Activated CD8-positive, alpha-beta memory T cell treated with anti-CD3 and anti-CD28 coated beads, Interleukin-2, amount 10 ng/mL, durations not matched to agents 7 days and 5 days (primary cell): ENCODE measurements around the gene MRPS35. TPM values are rescaled to one million over a fixed set of nuclear protein-coding genes. Genes with fewer than 3 reads are reported as not detected.
A peak's percentile ranks its signal among the peaks of the same experiment; 100 is the strongest.

Experiments
- ATAC-seq: fragments of 150-1000 bp; cut with Tn5 transposase; one replicate; pipeline ENCODE4 v1.10.0; 2021; ENCODE audit warnings: moderate library complexity
- CTCF ChIA-PET: fragments of 350-600 bp; sonication (Branson Sonifier 250); formaldehyde crosslinking; loops from one replicate; lab custom pipeline; 2021; ENCODE audit warnings: antibody characterized with exemption; lab: Charles Lee
- DNase-seq: peaks from one replicate; pipeline ENCODE4 v3.0.0-alpha.2; 2020
- H3K27ac Mint-ChIP-seq: one replicate; pipeline ENCODE4 v1.8.0; 2021; ENCODE audit warnings: mild to moderate bottlenecking, mixed read lengths
- H3K27me3 Mint-ChIP-seq: one replicate; pipeline ENCODE4 v1.8.0; 2021; ENCODE audit warnings: mixed read lengths
- H3K36me3 Mint-ChIP-seq: one replicate; pipeline ENCODE4 v1.8.0; 2021; ENCODE audit warnings: mild to moderate bottlenecking, mixed read lengths
- H3K4me1 Mint-ChIP-seq: one replicate; pipeline ENCODE4 v1.8.0; 2021; ENCODE audit warnings: mixed read lengths
- H3K4me3 Mint-ChIP-seq: one replicate; pipeline ENCODE4 v1.8.0; 2021; ENCODE audit warnings: mild to moderate bottlenecking, moderate library complexity, mixed read lengths
- H3K9me3 Mint-ChIP-seq: one replicate; pipeline ENCODE4 v1.8.0; 2022; ENCODE audit warnings: low read depth, mixed read lengths
- total RNA-seq, 2 experiments: library from RNA; stranded (reverse); gene quantifications; one replicate each; pipeline ENCODE4 v1.2.3, GENCODE V29; 2021

Gene MRPS35
- total RNA-seq, result 10 to 100 TPM; 28.8 to 39.9 TPM

DNA sequence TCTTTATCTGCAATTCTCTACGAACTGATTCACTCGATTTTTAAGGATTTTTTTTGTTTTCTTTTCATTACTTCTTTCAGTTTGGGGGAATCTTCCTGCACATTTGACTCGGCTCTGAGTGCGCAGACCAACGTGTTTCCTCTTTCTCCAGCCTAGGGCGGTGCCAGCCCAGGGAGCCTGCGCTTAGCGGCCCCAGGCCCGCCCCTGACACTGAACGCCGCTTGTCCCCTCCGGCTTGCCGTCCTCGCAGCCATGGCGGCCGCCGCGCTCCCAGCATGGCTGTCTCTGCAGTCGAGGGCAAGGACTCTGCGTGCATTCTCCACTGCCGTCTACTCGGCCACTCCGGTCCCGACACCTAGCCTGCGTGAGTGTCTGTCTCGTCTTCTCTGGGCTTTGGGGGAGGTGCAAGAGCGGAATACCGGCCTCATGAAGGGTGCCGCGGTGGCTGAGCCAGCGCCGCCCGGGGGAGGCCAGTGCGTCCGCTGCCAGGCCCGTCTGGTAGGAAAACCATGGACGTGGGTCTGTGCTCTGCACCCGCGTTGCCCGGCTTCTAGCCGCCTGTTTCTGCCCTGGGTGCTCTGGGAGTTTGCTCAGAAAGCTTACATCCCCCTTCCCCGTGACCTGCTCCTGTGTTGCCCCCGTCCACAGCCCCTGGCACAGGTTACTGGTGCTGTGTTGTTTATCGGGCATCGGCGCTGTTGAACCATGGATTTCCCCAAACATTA is at the start of gene MRPS35:
TSS of gene MRPS35 (plus strand) at position 241 of the 725 bp plus-strand sequence. CDS start at position 253, 12 bp downstream.
- H3K27me3 Mint-ChIP-seq, result peaks cover 11% of the 10 kb centered on the region
- DNase-seq (peak; percentile 94), ATAC-seq (peak; percentile 97)
- H3K27ac Mint-ChIP-seq, result peak within 1 kb of the TSS; percentile 95
- no peaks in the 10 kb centered on the region for H3K9me3 Mint-ChIP-seq
- peak within 1 kb of the TSS; percentile 94 for H3K4me3 Mint-ChIP-seq
- CTCF ChIA-PET, result interaction anchor here (1.2 to 2.4 kb wide), 3 partner anchors 12 to 111 kb away, joined by 3 to 8 read pairs (median 3); no protein-coding TSS in a partner anchor
- peaks cover 17% of the 10 kb centered on the region for H3K36me3 Mint-ChIP-seq
- H3K4me1 Mint-ChIP-seq, result peaks cover 18% of the 10 kb centered on the region

DNA sequence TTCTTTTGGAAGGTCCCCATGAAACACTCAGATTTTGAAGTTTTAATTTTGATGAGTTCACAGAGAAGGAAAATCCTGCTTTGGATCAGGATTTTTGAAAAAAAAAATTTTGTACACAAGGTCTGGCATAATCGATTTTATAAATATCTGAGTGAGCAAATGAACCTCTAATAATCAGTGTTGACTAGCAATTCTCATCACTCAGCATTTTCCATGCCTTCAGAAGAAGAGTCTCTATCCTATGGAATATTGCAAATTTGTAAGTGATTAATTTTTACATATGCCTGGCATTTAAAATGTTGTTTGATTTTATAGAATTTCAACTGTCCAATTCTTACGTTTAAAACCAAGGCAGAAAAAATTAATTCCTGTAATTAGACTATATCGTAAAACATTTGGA is 44.9 kb upstream of the MRPS35 start:
- Mint-ChIP-seq H3K4me3 (no peak overlapping the region), H3K27ac (no peak overlapping the region), H3K4me1 (peaks cover 11% of the 10 kb centered on the region), H3K36me3 (no peaks in the 10 kb centered on the region), H3K9me3 (no peaks in the 10 kb centered on the region), H3K27me3 (no peaks in the 10 kb centered on the region)
- CTCF ChIA-PET, result no interaction called here
- no peak for DNase-seq
- ATAC-seq, result no peak

DNA sequence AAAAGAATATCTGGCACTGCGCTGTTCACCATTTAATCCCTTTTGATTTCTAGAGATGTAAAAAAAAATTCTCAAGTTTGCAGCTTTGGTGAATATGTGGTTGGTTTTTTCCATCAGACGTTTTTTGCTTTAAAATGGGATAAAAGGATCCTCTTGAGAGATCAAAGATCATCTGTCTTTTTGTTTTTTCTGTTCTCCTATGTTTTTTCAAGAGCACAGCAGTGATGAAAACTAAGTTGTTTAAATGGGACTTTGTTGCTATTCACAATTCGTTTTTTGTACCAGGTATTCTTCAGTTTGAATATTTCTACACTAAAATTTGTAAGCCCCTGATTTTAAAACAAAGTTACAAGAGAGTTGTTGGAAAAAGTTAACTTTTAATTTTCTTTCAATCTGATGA is 44.1 kb upstream of the MRPS35 start:
- Mint-ChIP-seq H3K27me3 (no peaks in the 10 kb centered on the region), H3K9me3 (no peaks in the 10 kb centered on the region), H3K4me3 (no peak overlapping the region), H3K27ac (no peak overlapping the region), H3K4me1 (peaks cover 7% of the 10 kb centered on the region), H3K36me3 (no peaks in the 10 kb centered on the region)
- CTCF ChIA-PET, result interaction anchor here (1.0 kb wide), 1 partner anchor 14 kb away, joined by 3 read pairs; no protein-coding TSS in a partner anchor
- ATAC-seq (no peak), DNase-seq (no peak)

DNA sequence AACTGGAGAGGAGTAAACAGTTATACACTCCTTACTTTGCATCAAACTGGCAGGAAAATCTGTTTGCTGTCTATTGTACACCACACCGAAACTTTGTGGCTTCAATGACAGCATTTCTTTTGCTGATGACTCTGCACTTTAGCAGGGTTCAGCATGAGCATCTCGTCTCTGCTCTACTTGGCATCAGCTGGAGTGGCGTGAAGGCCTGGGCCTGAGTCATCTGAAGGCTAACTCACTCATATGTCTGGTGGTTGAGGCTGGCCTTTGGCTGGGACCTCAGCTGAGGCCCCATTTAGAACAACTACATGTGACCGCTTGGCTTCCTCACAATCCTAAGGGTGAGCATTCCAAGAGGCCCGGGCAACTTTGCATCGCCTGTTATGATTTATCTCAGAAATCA is 43.1 kb upstream of the MRPS35 start:
- H3K27me3 Mint-ChIP-seq, result no peaks in the 10 kb centered on the region
- no peak overlapping the region for H3K27ac Mint-ChIP-seq
- no peak overlapping the region for H3K4me3 Mint-ChIP-seq
- H3K36me3 Mint-ChIP-seq, result no peaks in the 10 kb centered on the region
- H3K9me3 Mint-ChIP-seq, result no peaks in the 10 kb centered on the region
- peak; percentile 41 for DNase-seq
- CTCF ChIA-PET, result no interaction called here
- H3K4me1 Mint-ChIP-seq, result peaks cover 4% of the 10 kb centered on the region
- ATAC-seq, result peak; percentile 53

DNA sequence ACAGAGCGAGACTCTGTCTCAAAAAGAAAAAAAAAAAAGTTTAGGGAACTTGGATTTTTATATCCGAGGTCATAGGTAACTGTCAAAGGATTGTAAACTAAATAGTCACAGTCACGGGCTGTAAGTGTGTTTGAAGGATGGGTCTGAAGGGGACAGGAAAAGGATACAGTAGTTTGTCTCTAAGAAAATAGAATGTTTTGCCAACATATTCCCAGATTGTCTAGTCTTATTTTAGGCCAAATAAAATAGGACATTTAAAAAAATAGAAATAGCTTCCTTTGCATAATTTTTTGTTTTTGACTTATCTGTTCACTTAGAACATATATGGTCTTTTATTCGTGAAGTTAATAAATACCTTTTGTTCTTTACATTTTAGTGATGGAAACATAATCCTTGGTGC is 38.6 kb upstream of the MRPS35 start:
- Mint-ChIP-seq H3K4me1 (peaks cover 4% of the 10 kb centered on the region), H3K9me3 (no peaks in the 10 kb centered on the region), H3K4me3 (no peak overlapping the region), H3K27ac (no peak overlapping the region), H3K36me3 (no peaks in the 10 kb centered on the region), H3K27me3 (peaks cover 14% of the 10 kb centered on the region)
- ATAC-seq (no peak), DNase-seq (no peak)
- CTCF ChIA-PET, result no interaction called here

DNA sequence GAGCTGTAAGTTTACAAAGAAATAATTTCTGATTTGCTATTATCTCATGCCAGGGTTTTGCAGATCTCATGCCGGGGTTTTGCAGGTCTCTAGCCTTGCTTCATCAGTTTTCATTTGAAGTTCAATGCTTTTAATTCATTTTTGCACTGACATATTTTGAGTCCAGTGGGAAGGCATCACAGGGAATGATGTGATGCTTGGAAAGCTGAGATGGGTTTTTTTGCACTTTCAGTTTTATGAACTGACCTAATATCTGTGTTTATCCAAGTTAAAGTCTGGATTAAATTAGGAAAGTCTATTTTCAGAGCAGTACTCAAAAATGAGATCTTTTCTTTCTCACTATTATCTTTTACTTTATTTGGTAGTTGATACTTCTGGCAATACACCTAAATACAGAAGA is 38.0 kb upstream of the MRPS35 start:
- CTCF ChIA-PET, result interaction anchor here (1.5 kb wide), 1 partner anchor 32 kb away, joined by 3 read pairs; no protein-coding TSS in a partner anchor
- DNase-seq (no peak), ATAC-seq (no peak)
- Mint-ChIP-seq H3K4me1 (peaks cover under 1% of the 10 kb centered on the region), H3K36me3 (no peaks in the 10 kb centered on the region), H3K4me3 (no peak overlapping the region), H3K27ac (no peak overlapping the region), H3K27me3 (peaks cover 14% of the 10 kb centered on the region), H3K9me3 (no peaks in the 10 kb centered on the region)

DNA sequence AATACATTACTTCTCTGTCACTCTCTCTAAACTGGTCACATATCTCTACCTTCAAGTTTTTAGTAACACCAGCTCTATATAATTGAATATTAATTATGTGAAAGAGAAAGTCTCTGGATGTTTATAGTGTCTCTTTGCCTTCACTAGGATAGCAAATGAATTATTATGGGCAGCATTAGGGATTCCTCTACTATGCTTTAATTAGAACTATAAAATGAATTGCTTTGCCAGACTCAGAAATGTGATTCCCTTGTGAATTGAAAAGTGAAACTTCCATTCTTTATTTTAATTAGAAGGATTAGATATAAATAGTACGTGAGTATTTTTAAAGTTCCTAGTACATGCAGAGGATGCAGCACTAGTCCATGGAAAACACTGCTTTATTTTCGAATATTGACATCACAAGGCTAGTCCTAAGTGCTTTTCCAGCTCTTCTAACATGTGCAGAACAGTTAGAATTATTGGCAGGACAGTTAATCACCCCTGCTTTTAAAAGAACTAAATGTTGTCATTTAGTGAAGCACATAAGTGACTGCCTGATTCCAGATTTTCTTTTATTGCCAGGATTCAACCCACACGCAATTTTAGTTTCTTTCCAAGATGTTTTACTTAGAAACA is 37.4 kb upstream of the MRPS35 start:
- Mint-ChIP-seq H3K27ac (no peak overlapping the region), H3K36me3 (no peaks in the 10 kb centered on the region), H3K4me1 (no peaks in the 10 kb centered on the region), H3K9me3 (no peaks in the 10 kb centered on the region), H3K4me3 (no peak overlapping the region), H3K27me3 (peaks cover 14% of the 10 kb centered on the region)
- ATAC-seq (no peak), DNase-seq (no peak)
- CTCF ChIA-PET, result interaction anchor here (1.5 kb wide), 1 partner anchor 31 kb away, joined by 3 read pairs; no protein-coding TSS in a partner anchor

DNA sequence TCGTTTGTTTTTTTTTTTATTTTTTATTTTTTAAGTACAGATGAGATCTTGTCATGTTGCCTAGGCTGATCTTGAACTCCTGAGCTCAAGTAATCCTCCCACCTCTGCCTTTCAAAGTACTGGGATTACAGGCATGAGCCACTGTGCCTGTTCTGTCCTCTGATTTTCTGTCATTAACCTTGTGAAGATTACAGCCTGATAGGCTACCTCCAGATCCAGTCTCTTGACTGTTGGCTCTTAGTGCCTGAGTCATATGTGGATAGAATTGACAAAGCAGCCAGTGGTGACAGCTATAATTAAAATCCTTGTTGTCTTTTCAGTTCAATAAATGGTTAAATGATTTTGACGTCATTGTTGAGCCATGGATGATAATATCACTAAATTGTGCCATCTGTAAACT is 35.6 kb upstream of the MRPS35 start:
- H3K27me3 Mint-ChIP-seq, result peaks cover 14% of the 10 kb centered on the region
- no peaks in the 10 kb centered on the region for H3K9me3 Mint-ChIP-seq
- H3K36me3 Mint-ChIP-seq, result no peaks in the 10 kb centered on the region
- CTCF ChIA-PET, result no interaction called here
- H3K4me3 Mint-ChIP-seq, result no peak overlapping the region
- no peaks in the 10 kb centered on the region for H3K4me1 Mint-ChIP-seq
- H3K27ac Mint-ChIP-seq, result no peak overlapping the region
- no peak for ATAC-seq
- DNase-seq, result no peak

DNA sequence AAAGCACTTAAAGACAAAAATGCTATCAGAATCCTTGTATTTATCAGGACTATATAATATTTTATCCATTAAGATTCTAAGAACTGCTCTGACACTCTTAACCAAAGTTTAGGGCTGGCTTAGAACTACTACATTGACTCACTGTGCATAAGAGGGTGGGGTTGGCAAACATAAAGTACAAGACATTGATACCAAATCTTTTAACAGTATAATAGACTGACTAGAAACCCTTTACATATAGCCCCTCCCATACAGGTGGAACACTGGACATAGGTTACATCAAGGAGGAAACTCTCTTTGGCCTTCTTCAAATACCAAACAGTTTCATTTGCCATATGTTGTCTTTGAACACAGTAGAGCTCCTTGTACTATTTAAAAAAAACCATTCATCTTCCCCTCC is 30.0 kb upstream of the MRPS35 start:
- H3K9me3 Mint-ChIP-seq, result no peaks in the 10 kb centered on the region
- ATAC-seq, result no peak
- no peak overlapping the region for H3K4me3 Mint-ChIP-seq
- no peak for DNase-seq
- no peaks in the 10 kb centered on the region for H3K4me1 Mint-ChIP-seq
- H3K27ac Mint-ChIP-seq, result no peak overlapping the region
- H3K27me3 Mint-ChIP-seq, result peaks cover 4% of the 10 kb centered on the region
- CTCF ChIA-PET, result interaction anchor here (0.5 kb wide), 1 partner anchor 1501 kb away, joined by 3 read pairs; no protein-coding TSS in a partner anchor
- H3K36me3 Mint-ChIP-seq, result no peaks in the 10 kb centered on the region

DNA sequence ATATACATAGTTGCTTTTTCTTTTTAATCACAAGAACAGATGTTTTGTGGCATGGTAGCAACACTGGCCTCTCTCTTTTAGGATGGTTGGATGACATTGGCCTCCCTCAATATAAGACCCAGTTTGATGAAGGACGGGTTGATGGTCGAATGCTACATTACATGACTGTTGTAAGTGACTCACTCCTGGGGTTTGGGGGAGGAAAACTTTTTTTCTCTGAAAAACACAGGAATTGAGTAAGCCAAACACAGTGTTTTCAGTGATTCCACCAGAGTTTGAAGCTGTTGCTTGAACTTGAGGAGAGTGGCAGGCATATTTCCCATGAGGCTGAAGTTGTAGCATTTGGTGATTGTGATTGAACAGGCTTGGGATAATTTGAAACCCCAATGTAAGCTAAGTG is 28.1 kb upstream of the MRPS35 start:
- H3K4me1 Mint-ChIP-seq, result no peaks in the 10 kb centered on the region
- H3K36me3 Mint-ChIP-seq, result no peaks in the 10 kb centered on the region
- H3K4me3 Mint-ChIP-seq, result no peak overlapping the region
- DNase-seq, result no peak
- no peaks in the 10 kb centered on the region for H3K9me3 Mint-ChIP-seq
- H3K27me3 Mint-ChIP-seq, result peaks cover 2% of the 10 kb centered on the region
- no peak overlapping the region for H3K27ac Mint-ChIP-seq
- no peak for ATAC-seq
- CTCF ChIA-PET, result no interaction called here

DNA sequence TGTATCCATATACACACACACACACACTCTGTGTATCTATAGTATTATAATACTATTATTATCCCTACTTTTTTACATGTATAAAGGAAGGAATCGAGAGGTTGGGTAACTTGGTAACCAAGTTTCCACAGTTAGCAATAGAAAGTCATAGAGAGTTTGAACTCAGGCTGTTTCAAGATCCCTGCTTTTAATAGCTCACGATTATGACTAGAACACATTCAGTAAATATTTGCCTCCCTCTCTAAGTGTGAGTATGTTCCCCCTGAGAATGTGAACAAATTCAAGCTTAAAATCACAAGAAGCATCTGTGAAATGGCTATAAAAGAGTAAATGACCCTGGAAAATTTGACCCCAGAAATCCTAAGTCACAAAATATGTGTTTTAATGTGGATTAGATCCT is 25.4 kb upstream of the MRPS35 start:
- Mint-ChIP-seq H3K27ac (no peak overlapping the region), H3K9me3 (no peaks in the 10 kb centered on the region), H3K4me3 (no peak overlapping the region), H3K4me1 (no peaks in the 10 kb centered on the region), H3K36me3 (no peaks in the 10 kb centered on the region), H3K27me3 (peaks cover 2% of the 10 kb centered on the region)
- ATAC-seq (no peak), DNase-seq (no peak)
- CTCF ChIA-PET, result no interaction called here

DNA sequence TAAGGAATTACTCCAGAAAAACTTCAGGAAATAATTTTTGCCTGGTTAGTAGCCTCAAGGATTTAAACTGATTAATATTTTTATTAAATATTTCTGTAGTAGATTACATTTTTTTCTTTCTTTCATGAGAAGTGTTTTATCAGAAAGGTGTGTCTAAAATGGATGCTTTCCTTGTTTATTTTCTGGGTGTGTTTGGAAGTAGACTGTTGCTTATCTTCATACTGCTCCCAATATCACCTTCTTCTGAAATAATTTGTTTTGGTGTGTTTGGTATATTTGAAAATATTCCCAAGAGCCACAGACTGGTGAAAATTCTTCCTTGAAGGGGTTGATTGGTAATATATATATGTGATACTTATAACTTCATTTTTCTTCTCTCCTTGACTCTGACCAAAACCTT is 24.5 kb upstream of the MRPS35 start:
- H3K4me3 Mint-ChIP-seq, result no peak overlapping the region
- ATAC-seq, result no peak
- no peaks in the 10 kb centered on the region for H3K9me3 Mint-ChIP-seq
- H3K36me3 Mint-ChIP-seq, result no peaks in the 10 kb centered on the region
- no peak for DNase-seq
- H3K27ac Mint-ChIP-seq, result no peak overlapping the region
- H3K27me3 Mint-ChIP-seq, result peaks cover 2% of the 10 kb centered on the region
- CTCF ChIA-PET, result no interaction called here
- H3K4me1 Mint-ChIP-seq, result no peaks in the 10 kb centered on the region

DNA sequence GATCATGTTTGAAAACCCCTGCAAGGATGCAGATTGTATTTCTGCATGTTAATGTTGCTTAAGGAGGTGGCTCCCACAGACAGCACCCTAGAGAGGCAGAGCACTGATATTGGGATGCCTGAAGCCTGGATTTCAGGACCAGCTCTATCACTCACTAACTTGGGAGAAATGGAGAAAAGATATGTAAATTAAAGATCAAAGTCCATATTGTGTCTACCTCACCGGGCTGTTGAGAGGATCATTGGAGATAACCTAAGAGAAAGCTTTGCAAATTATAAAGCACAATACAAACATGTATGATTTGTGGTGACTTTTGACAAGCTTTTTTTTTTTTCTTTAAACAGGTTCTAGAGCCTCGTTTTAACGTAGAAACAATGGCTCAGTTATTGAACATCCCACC is 22.0 kb upstream of the MRPS35 start:
- H3K4me3 Mint-ChIP-seq, result no peak overlapping the region
- H3K9me3 Mint-ChIP-seq, result no peaks in the 10 kb centered on the region
- ATAC-seq, result no peak
- no peak overlapping the region for H3K27ac Mint-ChIP-seq
- no peaks in the 10 kb centered on the region for H3K4me1 Mint-ChIP-seq
- CTCF ChIA-PET, result no interaction called here
- peaks cover 2% of the 10 kb centered on the region for H3K27me3 Mint-ChIP-seq
- no peaks in the 10 kb centered on the region for H3K36me3 Mint-ChIP-seq
- no peak for DNase-seq
